ENCODE data around the gene NFE2L2. TPM values are rescaled to one million over a fixed set of nuclear protein-coding genes. Genes with fewer than 3 reads are reported as not detected.
A peak's percentile ranks its signal among the peaks of the same experiment; 100 is the strongest.

The NFE2L2 gene
- total and polyA plus RNA-seq, 9 of the 15 experiments (the other 6 are each of a cell fraction or from before 2014, with no cell fraction given): 29.3 to 120 (median 59.3) TPM

DNA sequence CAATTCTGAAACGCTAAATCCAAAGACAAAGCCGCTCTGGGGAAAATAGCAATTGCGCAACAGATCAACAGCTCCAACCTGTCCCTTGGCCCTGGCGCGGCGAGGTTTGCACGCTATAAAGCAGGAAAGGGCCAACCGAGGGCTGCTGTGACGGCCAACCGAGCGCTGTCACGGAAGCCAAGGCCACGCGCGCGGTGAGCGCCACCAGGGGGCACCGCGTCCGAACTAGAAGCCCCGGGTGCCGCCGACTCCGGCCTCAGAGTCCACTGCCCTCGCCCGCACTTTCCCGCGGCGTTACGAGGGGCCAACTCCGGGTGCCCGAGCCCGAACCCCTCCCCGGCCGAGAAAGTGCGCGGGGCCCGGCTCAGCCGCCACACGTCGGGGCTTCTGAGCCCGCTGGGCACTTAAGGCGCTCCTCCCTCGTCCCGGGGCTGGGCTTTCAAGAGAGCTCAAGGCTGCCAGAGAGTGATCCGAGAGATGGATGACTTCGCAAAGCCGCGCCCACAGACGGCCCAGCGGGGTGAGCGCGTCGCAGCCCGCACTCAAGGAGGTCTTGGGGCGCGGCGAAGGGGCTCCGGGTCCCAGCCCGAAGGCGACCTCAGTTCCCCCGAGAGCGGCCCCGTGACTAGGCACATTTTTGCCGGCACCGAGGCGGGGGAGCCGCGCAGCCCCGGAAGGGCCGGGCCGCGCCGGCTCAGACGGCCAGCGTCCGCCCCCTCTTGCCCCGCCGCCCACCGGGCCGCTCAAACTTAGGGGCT is 897 bp downstream of the NFE2L2 start (continued):
- TF ChIP-seq, protein P1, sequence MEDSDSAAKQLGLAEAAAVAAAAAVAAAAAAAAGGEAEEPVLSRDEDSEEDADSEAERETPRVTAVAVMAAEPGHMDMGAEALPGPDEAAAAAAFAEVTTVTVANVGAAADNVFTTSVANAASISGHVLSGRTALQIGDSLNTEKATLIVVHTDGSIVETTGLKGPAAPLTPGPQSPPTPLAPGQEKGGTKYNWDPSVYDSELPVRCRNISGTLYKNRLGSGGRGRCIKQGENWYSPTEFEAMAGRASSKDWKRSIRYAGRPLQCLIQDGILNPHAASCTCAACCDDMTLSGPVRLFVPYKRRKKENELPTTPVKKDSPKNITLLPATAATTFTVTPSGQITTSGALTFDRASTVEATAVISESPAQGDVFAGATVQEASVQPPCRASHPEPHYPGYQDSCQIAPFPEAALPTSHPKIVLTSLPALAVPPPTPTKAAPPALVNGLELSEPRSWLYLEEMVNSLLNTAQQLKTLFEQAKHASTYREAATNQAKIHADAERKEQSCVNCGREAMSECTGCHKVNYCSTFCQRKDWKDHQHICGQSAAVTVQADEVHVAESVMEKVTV (CRISPR knock-in tag; IDR thresholded peaks at IDR 0.05): peak; percentile 90
- TF ChIP-seq PML (IDR thresholded peaks at IDR 0.05; ENCODE audit: low read length) (no peak; the same call in 1 of the 2 replicates), MED1 (CRISPR knock-in tag; IDR thresholded peaks at IDR 0.05; ENCODE audit: borderline replicate concordance) (no peak), ZNF77 (CRISPR knock-in tag; IDR thresholded peaks at IDR 0.05) (no peak), GABPB2 (CRISPR knock-in tag; conservative IDR thresholded peaks at IDR 0.05) (no peak), MIER1 (IDR thresholded peaks at IDR 0.05; ENCODE audit: low read depth) (no peak), SUPT5H (IDR thresholded peaks at IDR 0.05) (peak; percentile 85), KDM2B (CRISPR knock-in tag; IDR thresholded peaks at IDR 0.05) (peak; percentile 90), ATF7 (IDR thresholded peaks at IDR 0.05) (peak; percentile 77)
- TF ChIP-seq, protein P2, sequence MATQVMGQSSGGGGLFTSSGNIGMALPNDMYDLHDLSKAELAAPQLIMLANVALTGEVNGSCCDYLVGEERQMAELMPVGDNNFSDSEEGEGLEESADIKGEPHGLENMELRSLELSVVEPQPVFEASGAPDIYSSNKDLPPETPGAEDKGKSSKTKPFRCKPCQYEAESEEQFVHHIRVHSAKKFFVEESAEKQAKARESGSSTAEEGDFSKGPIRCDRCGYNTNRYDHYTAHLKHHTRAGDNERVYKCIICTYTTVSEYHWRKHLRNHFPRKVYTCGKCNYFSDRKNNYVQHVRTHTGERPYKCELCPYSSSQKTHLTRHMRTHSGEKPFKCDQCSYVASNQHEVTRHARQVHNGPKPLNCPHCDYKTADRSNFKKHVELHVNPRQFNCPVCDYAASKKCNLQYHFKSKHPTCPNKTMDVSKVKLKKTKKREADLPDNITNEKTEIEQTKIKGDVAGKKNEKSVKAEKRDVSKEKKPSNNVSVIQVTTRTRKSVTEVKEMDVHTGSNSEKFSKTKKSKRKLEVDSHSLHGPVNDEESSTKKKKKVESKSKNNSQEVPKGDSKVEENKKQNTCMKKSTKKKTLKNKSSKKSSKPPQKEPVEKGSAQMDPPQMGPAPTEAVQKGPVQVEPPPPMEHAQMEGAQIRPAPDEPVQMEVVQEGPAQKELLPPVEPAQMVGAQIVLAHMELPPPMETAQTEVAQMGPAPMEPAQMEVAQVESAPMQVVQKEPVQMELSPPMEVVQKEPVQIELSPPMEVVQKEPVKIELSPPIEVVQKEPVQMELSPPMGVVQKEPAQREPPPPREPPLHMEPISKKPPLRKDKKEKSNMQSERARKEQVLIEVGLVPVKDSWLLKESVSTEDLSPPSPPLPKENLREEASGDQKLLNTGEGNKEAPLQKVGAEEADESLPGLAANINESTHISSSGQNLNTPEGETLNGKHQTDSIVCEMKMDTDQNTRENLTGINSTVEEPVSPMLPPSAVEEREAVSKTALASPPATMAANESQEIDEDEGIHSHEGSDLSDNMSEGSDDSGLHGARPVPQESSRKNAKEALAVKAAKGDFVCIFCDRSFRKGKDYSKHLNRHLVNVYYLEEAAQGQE (IDR thresholded peaks at IDR 0.05; ENCODE audit: borderline replicate concordance): peak; percentile 74
- TF ChIP-seq, protein P2 (CRISPR knock-in tag; IDR thresholded peaks at IDR 0.05; ENCODE audit: low read depth): peak; percentile 80
- TF ChIP-seq, protein P3, sequence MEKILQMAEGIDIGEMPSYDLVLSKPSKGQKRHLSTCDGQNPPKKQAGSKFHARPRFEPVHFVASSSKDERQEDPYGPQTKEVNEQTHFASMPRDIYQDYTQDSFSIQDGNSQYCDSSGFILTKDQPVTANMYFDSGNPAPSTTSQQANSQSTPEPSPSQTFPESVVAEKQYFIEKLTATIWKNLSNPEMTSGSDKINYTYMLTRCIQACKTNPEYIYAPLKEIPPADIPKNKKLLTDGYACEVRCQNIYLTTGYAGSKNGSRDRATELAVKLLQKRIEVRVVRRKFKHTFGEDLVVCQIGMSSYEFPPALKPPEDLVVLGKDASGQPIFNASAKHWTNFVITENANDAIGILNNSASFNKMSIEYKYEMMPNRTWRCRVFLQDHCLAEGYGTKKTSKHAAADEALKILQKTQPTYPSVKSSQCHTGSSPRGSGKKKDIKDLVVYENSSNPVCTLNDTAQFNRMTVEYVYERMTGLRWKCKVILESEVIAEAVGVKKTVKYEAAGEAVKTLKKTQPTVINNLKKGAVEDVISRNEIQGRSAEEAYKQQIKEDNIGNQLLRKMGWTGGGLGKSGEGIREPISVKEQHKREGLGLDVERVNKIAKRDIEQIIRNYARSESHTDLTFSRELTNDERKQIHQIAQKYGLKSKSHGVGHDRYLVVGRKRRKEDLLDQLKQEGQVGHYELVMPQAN (IDR thresholded peaks at IDR 0.05; ENCODE audit: borderline replicate concordance): peak; percentile 84
- TF ChIP-seq, protein P4, sequence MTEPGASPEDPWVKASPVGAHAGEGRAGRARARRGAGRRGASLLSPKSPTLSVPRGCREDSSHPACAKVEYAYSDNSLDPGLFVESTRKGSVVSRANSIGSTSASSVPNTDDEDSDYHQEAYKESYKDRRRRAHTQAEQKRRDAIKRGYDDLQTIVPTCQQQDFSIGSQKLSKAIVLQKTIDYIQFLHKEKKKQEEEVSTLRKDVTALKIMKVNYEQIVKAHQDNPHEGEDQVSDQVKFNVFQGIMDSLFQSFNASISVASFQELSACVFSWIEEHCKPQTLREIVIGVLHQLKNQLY (CRISPR knock-in tag; conservative IDR thresholded peaks at IDR 0.05): 0 out of 4 replicates have a peak, but pooled peaks of 1 of the 2 experiments have one; percentile 6

Data from K562 (cell line).